A549 (cell line): Measurements from ENCODE around the gene TCF4. TPM values are rescaled to one million over a fixed set of nuclear protein-coding genes. Genes with fewer than 3 reads are reported as not detected.

Experiments used
- ATAC-seq, 2 experiments: fragments of 200-7000 bp in 1 of 2; fragments of >200 bp in 1 of 2; cut with Nextera tagmentation in 1 of 2; cut with Tn5 transposase in 1 of 2; 3 replicates each; pipeline versions ENCODE4 v1.8.0 to v1.9.1; 2018 to 2020; ENCODE audit warnings: mild to moderate bottlenecking in 1 of 2, moderate library complexity in 1 of 2
- CTCF ChIA-PET: fragments of 300-600 bp; sonication (Branson Sonifier 250); formaldehyde crosslinking; extraction: SDS; loops from one replicate; lab custom pipeline; 2021; ENCODE audit warnings: antibody characterized with exemption, inconsistent platforms; lab: Yijun Ruan, JAX
- POLR2A ChIA-PET: fragments of 350-600 bp; formaldehyde crosslinking; extraction: SDS; loops from one replicate; lab custom pipeline; 2021; ENCODE audit warnings: antibody characterized with exemption, inconsistent platforms; lab: Yijun Ruan, JAX
- DNase-seq, 2 experiments: peaks; one replicate each; pipeline versions ENCODE4 v3.0.0 to v3.0.0-alpha.2; 2011 to 2016; ENCODE audit warnings: low read depth in 1 of 2, low spot score in 1 of 2
- FAIRE-seq: peaks from 2 replicates; lab custom pipeline; 2011; peaks lifted over from hg19 to GRCh38; lab: Jason Lieb, UNC
- H3K27ac ChIP-seq, 2 experiments: fragments of >200 bp; sonication (Bioruptor Twin); formaldehyde crosslinking; 3 replicates each; pipeline ENCODE4 v1.5.1; 2016 to 2017
- H3K4me1 ChIP-seq: fragments of >200 bp; sonication (Bioruptor Twin); formaldehyde crosslinking; 3 replicates; pipeline ENCODE4 v1.6.1; 2016
- H3K4me2 ChIP-seq: fragments of >200 bp; sonication (Bioruptor Twin); formaldehyde crosslinking; 3 replicates; pipeline ENCODE4 v1.6.1; 2016
- H3K4me3 ChIP-seq: fragments of >200 bp; sonication (Bioruptor Twin); formaldehyde crosslinking; 3 replicates; pipeline ENCODE4 v1.5.1; 2016
- H3K9me3 ChIP-seq: fragments of >200 bp; sonication (Bioruptor Twin); formaldehyde crosslinking; 3 replicates; pipeline ENCODE4 v1.6.1; 2016
- ATOH8 ChIP-seq: fragments of 250-450 bp; sonication (Bioruptor Pico); IDR thresholded peaks from 2 replicates; pipeline ENCODE4 v1.5.0; 2020; ENCODE audit warnings: low read depth, mild to moderate bottlenecking, moderate library complexity
- BCL3 ChIP-seq: fragments of >200 bp; sonication (Bioruptor Twin); formaldehyde crosslinking; IDR thresholded peaks from 3 replicates; pipeline ENCODE4 v1.6.1; 2016
- CBX8 ChIP-seq: fragments of 200-600 bp; sonication (generic); IDR thresholded peaks from 2 replicates; pipeline ENCODE4 v1.6.1; 2016
- CEBPB ChIP-seq, 2 experiments: fragments of >200 bp in 1 of 2; sonication (Bioruptor Twin) in 1 of 2; formaldehyde crosslinking in 1 of 2; IDR thresholded peaks; 2 replicates each; pipeline ENCODE4 v1.6.1; 2012 to 2016
- CHD4 ChIP-seq: fragments of 200-600 bp; sonication (generic); IDR thresholded peaks from 2 replicates; pipeline ENCODE4 v1.6.1; 2016; ENCODE audit warnings: antibody characterized with exemption, mild to moderate bottlenecking, borderline replicate concordance
- EHF ChIP-seq: fragments of 250-450 bp; sonication (Bioruptor Pico); IDR thresholded peaks from 2 replicates; pipeline ENCODE4 v1.5.0; 2020; ENCODE audit warnings: mild to moderate bottlenecking
- FOSL2 ChIP-seq, 2 experiments: fragments of 450-650 bp in 1 of 2; fragments of >200 bp in 1 of 2; sonication (Bioruptor Twin) in 1 of 2; formaldehyde crosslinking; IDR thresholded peaks; 2 replicates each; pipeline versions ENCODE4 v1.5.0 to v1.6.1; 2016 to 2020; ENCODE audit warnings: mild to moderate bottlenecking in 1 of 2, moderate library complexity in 1 of 2
- HES2 ChIP-seq: fragments of >200 bp; sonication (Bioruptor Twin); formaldehyde crosslinking; IDR thresholded peaks from 2 replicates; pipeline ENCODE4 v1.6.1; 2016
- MAZ ChIP-seq: fragments of 150-350 bp; IDR thresholded peaks from 2 replicates; pipeline ENCODE4 v1.6.1; 2014; ENCODE audit warnings: antibody characterized with exemption, low read depth, low read length, borderline replicate concordance
- NPAS2 ChIP-seq: fragments of 250-450 bp; sonication (Bioruptor Pico); IDR thresholded peaks from 2 replicates; pipeline ENCODE4 v1.8.0; 2022; ENCODE audit warnings: mild to moderate bottlenecking, moderate library complexity, borderline replicate concordance
- PHF8 ChIP-seq: fragments of 200-600 bp; sonication (generic); IDR thresholded peaks from 2 replicates; pipeline ENCODE4 v1.6.1; 2016; ENCODE audit warnings: low read depth, mild to moderate bottlenecking, antibody characterized with exemption, moderate library complexity, borderline replicate concordance
- RAD21 ChIP-seq, 2 experiments: fragments of >200 bp in 1 of 2; sonication (Bioruptor Twin) in 1 of 2; formaldehyde crosslinking in 1 of 2; IDR thresholded peaks in 1 of 2; conservative IDR thresholded peaks in 1 of 2; 2 replicates in 1 of 2; 3 replicates in 1 of 2; pipeline ENCODE4 v1.6.1; 2012 to 2018; ENCODE audit warnings: inconsistent platforms in 1 of 2
- RCOR1 ChIP-seq: fragments of 150-350 bp; IDR thresholded peaks from 2 replicates; pipeline ENCODE4 v1.6.1; 2014; ENCODE audit warnings: antibody characterized with exemption, low read length, low read depth
- REST ChIP-seq: fragments of 200-600 bp; sonication (generic); IDR thresholded peaks from 2 replicates; pipeline ENCODE4 v1.6.1; 2016; ENCODE audit warnings: antibody characterized with exemption, mild to moderate bottlenecking, moderate library complexity
- RFX5 ChIP-seq: fragments of 450-650 bp; IDR thresholded peaks from 2 replicates; pipeline ENCODE4 v1.7.1; 2014; ENCODE audit warnings: antibody characterized with exemption, mild to moderate bottlenecking, moderate library complexity
- SREBF2 ChIP-seq: fragments of 450-650 bp; IDR thresholded peaks from 2 replicates; pipeline ENCODE4 v1.6.1; 2014; ENCODE audit warnings: mild to moderate bottlenecking, moderate library complexity
- TP53 ChIP-seq: fragments of 250-450 bp; sonication (Bioruptor Pico); IDR thresholded peaks from 2 replicates; pipeline ENCODE4 v1.5.0; 2021; ENCODE audit warnings: mild to moderate bottlenecking, moderate library complexity
- ZC3H11A ChIP-seq: fragments of 450-650 bp; IDR thresholded peaks from 2 replicates; pipeline ENCODE4 v1.6.1; 2014; ENCODE audit warnings: antibody characterized with exemption, mild to moderate bottlenecking
- ZNF302 ChIP-seq: fragments of 250-450 bp; sonication (Bioruptor Pico); IDR thresholded peaks from 2 replicates; pipeline ENCODE4 v1.9.0; 2021; ENCODE audit warnings: inconsistent platforms, mild to moderate bottlenecking, moderate library complexity
- WGBS: methylation state at CpG from one replicate; pipeline ENCODE4 v1.1.6; 2017; ENCODE audit errors: missing lambda C conversion rate; 5-methylcytosine and 5-hydroxymethylcytosine counted together
- polyA plus RNA-seq, 4 experiments: library from polyadenylated mRNA; depleted of rRNA in 3 of 4; stranded (reverse); fragments of >200 nt; fragmentation: RNase III in 1 of 4; extraction: RNeasy Plus Mini Kit Qiagen cat#74134 plus additional on column Dnase treatment in 1 of 4; gene quantifications; 2 replicates in 3 of 4; 3 replicates in 1 of 4; pipeline ENCODE4 v1.2.3, GENCODE V29; 2011 to 2017
- TF ChIP-seq, protein P1 (sequence below): fragments of 450-650 bp; IDR thresholded peaks from 2 replicates; pipeline ENCODE4 v1.6.1; 2014; ENCODE audit warnings: antibody characterized with exemption
- TF ChIP-seq, protein P2 (sequence below): IDR thresholded peaks from 2 replicates; pipeline ENCODE4 v1.6.1; 2012
- TF ChIP-seq, protein P3 (sequence below): fragments of >200 bp; sonication (Bioruptor Twin); formaldehyde crosslinking; IDR thresholded peaks from 3 replicates; pipeline ENCODE4 v1.5.1; 2016

Gene TCF4
- polyA plus RNA-seq, 2 of the 4 experiments (the other 2 are of a cell fraction), result 3.0 to 4.0 TPM

- no peak for TF ChIP-seq REST
- no peak for TF ChIP-seq SREBF2
- no peak for TF ChIP-seq RCOR1
- no peak for TF ChIP-seq CEBPB (IDR thresholded peaks at IDR 0.05)
- TF ChIP-seq CBX8, result no peak
- TF ChIP-seq EHF (CRISPR knock-in tag), result no peak
- TF ChIP-seq, protein P1, sequence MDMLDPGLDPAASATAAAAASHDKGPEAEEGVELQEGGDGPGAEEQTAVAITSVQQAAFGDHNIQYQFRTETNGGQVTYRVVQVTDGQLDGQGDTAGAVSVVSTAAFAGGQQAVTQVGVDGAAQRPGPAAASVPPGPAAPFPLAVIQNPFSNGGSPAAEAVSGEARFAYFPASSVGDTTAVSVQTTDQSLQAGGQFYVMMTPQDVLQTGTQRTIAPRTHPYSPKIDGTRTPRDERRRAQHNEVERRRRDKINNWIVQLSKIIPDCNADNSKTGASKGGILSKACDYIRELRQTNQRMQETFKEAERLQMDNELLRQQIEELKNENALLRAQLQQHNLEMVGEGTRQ, result no peak
Measured at GRCh38 chr18:55477499-55477859, 110.5 kb downstream of the TCF4 start (continued).

- POLR2A ChIA-PET, result no interaction called here
- H3K4me1 ChIP-seq, result no peaks in the 10 kb centered on the region
- WGBS, result 67% methylated on average over 1 of the region's 1 CpG
- DNase-seq, result no peak
- ATAC-seq, result no peak
- no peak for TF ChIP-seq CBX8
- TF ChIP-seq FOSL2 (IDR thresholded peaks at IDR 0.05), result no peak
- TF ChIP-seq FOSL2 (CRISPR knock-in tag; IDR thresholded peaks at IDR 0.05), result no peak
- TF ChIP-seq, protein P2, sequence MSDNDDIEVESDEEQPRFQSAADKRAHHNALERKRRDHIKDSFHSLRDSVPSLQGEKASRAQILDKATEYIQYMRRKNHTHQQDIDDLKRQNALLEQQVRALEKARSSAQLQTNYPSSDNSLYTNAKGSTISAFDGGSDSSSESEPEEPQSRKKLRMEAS, result no peak
- TF ChIP-seq, protein P1, result no peak
- no peak for TF ChIP-seq PHF8
- TF ChIP-seq, protein P3, sequence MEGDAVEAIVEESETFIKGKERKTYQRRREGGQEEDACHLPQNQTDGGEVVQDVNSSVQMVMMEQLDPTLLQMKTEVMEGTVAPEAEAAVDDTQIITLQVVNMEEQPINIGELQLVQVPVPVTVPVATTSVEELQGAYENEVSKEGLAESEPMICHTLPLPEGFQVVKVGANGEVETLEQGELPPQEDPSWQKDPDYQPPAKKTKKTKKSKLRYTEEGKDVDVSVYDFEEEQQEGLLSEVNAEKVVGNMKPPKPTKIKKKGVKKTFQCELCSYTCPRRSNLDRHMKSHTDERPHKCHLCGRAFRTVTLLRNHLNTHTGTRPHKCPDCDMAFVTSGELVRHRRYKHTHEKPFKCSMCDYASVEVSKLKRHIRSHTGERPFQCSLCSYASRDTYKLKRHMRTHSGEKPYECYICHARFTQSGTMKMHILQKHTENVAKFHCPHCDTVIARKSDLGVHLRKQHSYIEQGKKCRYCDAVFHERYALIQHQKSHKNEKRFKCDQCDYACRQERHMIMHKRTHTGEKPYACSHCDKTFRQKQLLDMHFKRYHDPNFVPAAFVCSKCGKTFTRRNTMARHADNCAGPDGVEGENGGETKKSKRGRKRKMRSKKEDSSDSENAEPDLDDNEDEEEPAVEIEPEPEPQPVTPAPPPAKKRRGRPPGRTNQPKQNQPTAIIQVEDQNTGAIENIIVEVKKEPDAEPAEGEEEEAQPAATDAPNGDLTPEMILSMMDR, result no peak
- no peak for TF ChIP-seq RAD21 (conservative IDR thresholded peaks at IDR 0.05 in 1 of 2, IDR thresholded peaks at IDR 0.05 in 1 of 2)
- TF ChIP-seq, all 56 proteins: peak for 0
- Histone ChIP-seq H3K9me3 (no peaks in the 10 kb centered on the region), H3K27ac (no peak overlapping the region), H3K4me2 (no peak overlapping the region), H3K4me3 (no peak overlapping the region)
- CTCF ChIA-PET, result no interaction called here
- no peak for FAIRE-seq
Measured at GRCh38 chr18:55475916-55476315, 112.1 kb downstream of the TCF4 start.

DNA sequence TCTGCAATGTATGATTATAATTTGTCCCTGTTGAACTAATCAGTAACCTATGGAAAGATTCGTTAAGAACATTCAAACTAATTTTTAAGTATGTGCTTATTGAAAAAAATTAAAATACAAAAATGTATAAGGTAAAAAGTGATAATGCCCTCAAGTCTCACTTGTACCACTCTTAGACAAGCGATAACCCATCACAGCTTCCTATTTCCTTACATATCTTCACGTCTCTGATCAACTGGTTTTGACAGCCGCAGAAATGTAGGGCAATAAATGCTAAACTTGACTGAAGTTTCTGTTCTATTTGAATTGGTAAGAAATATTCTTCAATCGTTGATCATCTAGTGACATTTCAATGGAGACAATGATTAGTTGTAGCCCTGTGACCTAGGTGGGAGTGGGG is 112.5 kb downstream of the TCF4 start:
- no peak for ATAC-seq
- DNase-seq, result no peak
- 58% methylated on average over 5 of the region's 5 CpGs for WGBS
- ChIA-PET POLR2A (no interaction called here), CTCF (no interaction called here)
- FAIRE-seq, result no peak
- Histone ChIP-seq H3K4me2 (no peak overlapping the region), H3K4me1 (no peaks in the 10 kb centered on the region), H3K4me3 (no peak overlapping the region), H3K9me3 (no peaks in the 10 kb centered on the region), H3K27ac (no peak overlapping the region)
- no peak for TF ChIP-seq NPAS2
- no peak for TF ChIP-seq ATOH8 (CRISPR knock-in tag)
- no peak for TF ChIP-seq CHD4
- TF ChIP-seq MAZ, result no peak
- TF ChIP-seq HES2, result no peak
- TF ChIP-seq RFX5, result no peak
- no peak for TF ChIP-seq ZC3H11A
- TF ChIP-seq TP53, result no peak
- no peak for TF ChIP-seq ZNF302 (CRISPR knock-in tag)
- no peak for TF ChIP-seq RCOR1
- TF ChIP-seq SREBF2, result no peak
- no peak for TF ChIP-seq BCL3
